Right lung (tissue), 5 donors: ENCODE results near the gene TGFBR1. TPM values are rescaled to one million over a fixed set of nuclear protein-coding genes. Genes with fewer than 3 reads are reported as not detected.
"Not testable (repeated sequence)": the region's sequence is repeated elsewhere in the genome, so short reads cannot be mapped to it uniquely, and the experiment has no call there.

Source experiments
- DNase-seq, 2 donors: peaks; one replicate each; pipeline ENCODE4 v3.0.0-alpha.2; 2013
- polyA plus RNA-seq, 5 donors: library from polyadenylated mRNA; unstranded; fragments of 120-200 nt; gene quantifications; one replicate each; pipeline versions ENCODE4 v1.2.1 to v1.2.3, GENCODE V29; 2013; ENCODE audit warnings: inconsistent platforms in 1 of 5, low replicate concordance in 1 of 5; ENCODE audit not compliant: insufficient read length in 5 of 5, insufficient read depth in 1 of 5

The TGFBR1 gene
- polyA plus RNA-seq, 5 donors, result 26.9 to 46.5 (median 36.8) TPM

GRCh38 chr9:99185934-99186333 is 81.0 kb downstream of the TGFBR1 start:
- no peak for DNase-seq

- DNase-seq, result no peak
These were observed 82.4 kb downstream of the TGFBR1 start for GRCh38 chr9:99187311-99187710.

GRCh38 chr9:99189186-99189585 is 84.3 kb downstream of the TGFBR1 start:
- DNase-seq, result no peak

- DNase-seq, result no peak
These were observed 85.1 kb downstream of the TGFBR1 start for GRCh38 chr9:99189887-99190596.

- no peak for DNase-seq
These were observed 85.8 kb downstream of the TGFBR1 start for GRCh38 chr9:99190597-99191283.

- DNase-seq, result no peak
These were observed 88.0 kb downstream of the TGFBR1 start for GRCh38 chr9:99192786-99193465.

- DNase-seq, result no peak
These were observed 88.5 kb downstream of the TGFBR1 start for GRCh38 chr9:99193466-99193821.

- DNase-seq, result not testable (repeated sequence)
These were observed 91.6 kb downstream of the TGFBR1 start for GRCh38 chr9:99196484-99196883.

GRCh38 chr9:99197124-99197630 is 92.3 kb downstream of the TGFBR1 start:
- DNase-seq, result no peak

GRCh38 chr9:99197987-99198386 is 93.1 kb downstream of the TGFBR1 start:
- DNase-seq, result no peak

GRCh38 chr9:99199938-99200539 is 95.1 kb downstream of the TGFBR1 start:
- DNase-seq, result no peak

- DNase-seq, result no peak
These were observed 96.7 kb downstream of the TGFBR1 start for GRCh38 chr9:99201603-99202002.

Other genes starting within 250 kb of the TGFBR1 start
- 10 to 100 TPM in 1 of 5 donors, 1 to 10 TPM in 4; 1.7 to 12.0 (median 8.1) TPM for gene COL15A1, start 161.2 kb upstream of the TGFBR1 start, polyA plus RNA-seq
- gene ALG2, start 116.8 kb downstream of the TGFBR1 start, polyA plus RNA-seq, result 10 to 100 TPM; 29.1 to 41.4 (median 33.7) TPM
- gene SEC61B, start 117.2 kb downstream of the TGFBR1 start, polyA plus RNA-seq, result 100 to 1,000 TPM; 121 to 199 (median 137) TPM